Activated naive CD4-positive, alpha-beta T cell (primary cell): ENCODE data around the gene VEGFB.
"Not testable (repeated sequence)": the region's sequence is repeated elsewhere in the genome, so short reads cannot be mapped to it uniquely, and the experiment has no call there.

Experiments used
- DNase-seq, 4 experiments: peaks; one replicate each; lab custom pipeline; 2025; lab: John Stamatoyannopoulos, UW

Gene VEGFB

DNA sequence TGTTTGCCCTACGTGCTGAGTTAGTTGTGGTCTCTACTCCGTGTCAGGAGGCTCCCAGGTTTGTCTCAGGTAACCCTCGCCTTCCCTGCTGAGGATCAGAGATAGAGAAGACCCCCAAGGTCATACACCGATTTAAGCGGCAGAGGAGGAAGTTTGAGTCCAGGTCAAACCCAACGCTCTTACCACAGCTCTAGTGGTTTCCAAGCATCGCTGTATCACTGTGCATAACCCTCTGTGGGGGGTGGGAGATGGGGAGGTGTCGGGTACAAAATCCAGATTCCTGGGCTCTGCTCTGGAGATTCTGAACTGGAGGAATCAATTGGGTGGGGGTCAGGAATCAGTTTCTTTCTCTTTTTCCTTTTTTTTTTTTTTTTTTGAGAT lies 3.4 kb upstream of the VEGFB start:
- no peak for DNase-seq

DNA sequence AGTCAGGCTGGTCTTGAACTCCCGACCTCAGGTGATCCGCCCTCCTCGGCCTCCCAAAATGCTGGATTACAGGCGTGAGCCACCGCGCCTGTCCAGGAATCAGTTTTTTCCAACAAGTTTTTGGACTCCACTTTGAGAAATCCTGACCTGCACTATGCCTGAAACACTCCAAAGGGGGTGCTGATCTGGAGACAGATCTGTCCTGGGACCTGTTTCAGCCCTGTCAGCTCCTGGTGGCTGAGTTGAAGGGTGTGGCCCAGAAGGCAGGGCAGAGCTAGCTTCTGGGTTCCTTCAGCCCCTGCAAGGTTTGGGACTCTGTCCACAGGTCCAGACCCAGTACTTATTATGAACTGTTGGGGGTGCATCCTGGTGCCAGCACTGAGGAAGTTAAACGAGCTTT lies 2.8 kb upstream of the VEGFB start:
- no peak for DNase-seq

DNA sequence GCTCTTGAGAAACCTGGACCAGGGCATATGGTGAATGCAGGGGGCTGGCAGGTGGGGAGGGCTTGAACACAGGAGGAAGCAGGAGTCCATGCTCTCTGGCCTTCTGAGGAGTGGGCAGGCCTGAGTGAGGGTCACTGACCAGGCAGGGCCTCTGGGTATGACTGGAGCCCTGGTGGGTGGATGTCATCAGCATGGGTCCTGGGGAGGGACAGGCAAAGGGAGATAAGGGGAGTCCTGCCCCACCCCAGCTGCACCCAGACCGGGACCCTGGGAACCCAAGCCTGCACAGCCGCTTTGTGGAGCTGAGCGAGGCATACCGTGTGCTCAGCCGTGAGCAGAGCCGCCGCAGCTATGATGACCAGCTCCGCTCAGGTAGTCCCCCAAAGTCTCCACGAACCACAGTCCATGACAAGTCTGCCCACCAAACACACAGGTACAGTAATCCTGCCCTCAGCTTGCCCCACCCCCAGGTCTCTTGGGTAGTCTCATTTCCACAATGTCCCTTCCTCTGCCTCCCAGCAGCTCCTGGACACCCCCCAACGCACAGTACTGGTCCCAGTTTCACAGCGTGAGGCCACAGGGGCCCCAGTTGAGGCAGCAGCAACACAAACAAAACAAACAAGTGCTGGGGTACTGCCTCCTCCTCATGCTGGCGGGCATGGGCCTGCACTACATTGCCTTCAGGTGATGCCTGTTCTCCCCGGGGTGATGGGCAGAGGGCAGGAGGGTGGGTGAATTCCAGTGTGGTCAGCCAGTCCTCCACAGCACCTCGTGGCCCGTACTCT lies 2.0 kb upstream of the VEGFB start:
- DNase-seq: no peak

DNA sequence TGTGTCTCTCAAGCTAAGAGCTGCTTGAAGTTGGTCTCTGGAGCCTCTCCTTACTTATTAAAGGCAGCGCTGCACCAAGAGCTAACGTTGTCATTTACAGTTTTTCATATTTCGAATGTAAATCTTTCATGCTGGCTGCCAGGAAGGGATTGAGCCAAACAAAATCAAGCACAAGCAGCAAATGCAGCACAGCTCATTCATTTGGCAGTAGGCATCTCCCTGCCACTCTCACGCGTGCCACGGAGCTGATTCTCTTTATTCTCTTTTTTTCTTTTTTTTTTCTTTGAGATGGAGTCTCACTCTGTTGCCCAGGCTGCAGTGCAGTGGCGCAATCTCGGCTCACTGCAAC lies 1.4 kb upstream of the VEGFB start:
- no peak for DNase-seq

DNA sequence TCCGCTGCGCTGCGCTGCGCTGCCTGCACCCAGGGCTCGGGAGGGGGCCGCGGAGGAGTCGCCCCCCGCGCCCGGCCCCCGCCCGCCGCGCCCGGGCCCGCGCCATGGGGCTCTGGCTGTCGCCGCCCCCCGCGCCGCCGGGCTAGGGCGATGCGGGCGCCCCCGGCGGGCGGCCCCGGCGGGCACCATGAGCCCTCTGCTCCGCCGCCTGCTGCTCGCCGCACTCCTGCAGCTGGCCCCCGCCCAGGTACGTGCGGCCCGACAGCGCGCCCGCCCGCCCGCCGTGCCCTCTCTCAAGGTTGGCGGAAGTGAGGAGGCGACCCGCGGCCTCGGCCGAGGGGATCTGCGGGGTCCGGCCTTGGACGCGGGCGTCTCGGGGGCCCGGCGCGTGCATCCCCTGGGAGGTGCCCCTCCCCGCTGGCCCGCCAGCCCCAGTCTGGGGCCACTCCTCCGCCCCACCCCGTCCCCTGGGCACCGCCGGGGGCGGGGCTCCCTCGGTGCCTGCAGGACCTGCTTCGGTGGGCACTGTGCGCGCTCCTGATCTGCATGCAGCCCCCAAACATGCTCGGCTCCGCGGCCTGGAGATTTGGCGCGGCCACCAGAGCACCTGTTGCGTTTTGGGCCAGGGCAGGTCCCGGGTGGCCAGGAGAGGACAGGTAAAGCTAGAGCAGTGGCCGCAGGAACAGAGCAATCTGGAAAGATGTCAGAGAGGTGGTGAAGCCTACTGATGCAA lies 429 bp downstream of the VEGFB start:
- DNase-seq: peak in 1 of 4 experiments; percentile 64

DNA sequence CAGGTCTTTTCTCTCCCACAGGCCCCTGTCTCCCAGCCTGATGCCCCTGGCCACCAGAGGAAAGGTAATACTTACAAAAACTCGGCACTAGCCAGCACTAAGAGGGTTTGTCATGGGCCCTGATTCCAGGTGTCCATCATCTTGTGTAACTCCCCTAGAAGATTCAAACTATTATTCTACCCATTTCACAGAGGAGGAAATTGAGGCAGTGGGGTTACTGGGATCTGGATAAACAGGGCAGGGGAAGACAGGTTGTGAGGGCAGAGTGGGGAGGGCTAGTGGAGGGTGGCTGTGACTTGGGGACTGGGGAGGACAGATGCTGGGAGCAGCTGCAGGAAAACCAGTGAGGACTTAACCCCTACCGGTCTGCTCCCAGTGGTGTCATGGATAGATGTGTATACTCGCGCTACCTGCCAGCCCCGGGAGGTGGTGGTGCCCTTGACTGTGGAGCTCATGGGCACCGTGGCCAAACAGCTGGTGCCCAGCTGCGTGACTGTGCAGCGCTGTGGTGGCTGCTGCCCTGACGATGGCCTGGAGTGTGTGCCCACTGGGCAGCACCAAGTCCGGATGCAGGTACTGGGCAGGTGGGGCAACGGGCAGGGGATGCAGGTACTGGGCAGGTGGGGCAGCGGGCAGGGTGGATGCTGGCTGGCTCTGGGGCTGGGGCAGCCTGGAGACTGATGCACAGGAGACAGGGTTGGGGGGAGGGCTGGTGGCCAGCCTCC lies 1.2 kb downstream of the VEGFB start:
- DNase-seq: no peak

DNA sequence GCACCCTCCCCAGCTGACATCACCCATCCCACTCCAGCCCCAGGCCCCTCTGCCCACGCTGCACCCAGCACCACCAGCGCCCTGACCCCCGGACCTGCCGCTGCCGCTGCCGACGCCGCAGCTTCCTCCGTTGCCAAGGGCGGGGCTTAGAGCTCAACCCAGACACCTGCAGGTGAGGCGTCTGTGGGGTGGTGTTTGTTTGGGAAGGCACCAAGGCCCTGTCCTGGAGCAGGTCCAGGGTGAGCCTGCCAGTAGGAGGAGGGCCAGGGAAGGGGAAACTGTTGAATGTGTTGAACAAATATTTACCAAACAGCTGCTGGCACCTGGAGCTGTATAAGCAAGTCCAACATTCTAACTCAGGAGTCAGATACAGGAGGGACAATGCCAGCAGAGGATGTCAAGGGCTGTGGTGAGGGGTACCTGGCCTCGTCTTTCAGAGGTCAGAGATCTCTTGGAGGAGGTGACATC lies 3.1 kb downstream of the VEGFB start:
- no peak for DNase-seq

DNA sequence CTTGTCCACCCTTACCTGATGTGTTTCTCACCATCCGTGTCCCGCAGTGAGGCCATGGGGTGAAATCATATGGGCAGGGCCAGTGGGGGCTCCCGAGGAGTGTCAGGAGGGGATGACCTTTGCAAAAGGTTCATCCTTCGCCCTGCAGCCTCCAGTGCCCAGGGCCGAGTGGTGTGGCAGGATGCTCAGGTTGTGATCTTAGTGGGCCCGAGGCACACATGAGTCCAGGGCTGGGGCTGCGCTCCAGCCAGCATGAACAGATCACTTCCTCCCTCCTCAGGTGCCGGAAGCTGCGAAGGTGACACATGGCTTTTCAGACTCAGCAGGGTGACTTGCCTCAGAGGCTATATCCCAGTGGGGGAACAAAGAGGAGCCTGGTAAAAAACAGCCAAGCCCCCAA lies 3.7 kb downstream of the VEGFB start:
- no peak for DNase-seq

DNA sequence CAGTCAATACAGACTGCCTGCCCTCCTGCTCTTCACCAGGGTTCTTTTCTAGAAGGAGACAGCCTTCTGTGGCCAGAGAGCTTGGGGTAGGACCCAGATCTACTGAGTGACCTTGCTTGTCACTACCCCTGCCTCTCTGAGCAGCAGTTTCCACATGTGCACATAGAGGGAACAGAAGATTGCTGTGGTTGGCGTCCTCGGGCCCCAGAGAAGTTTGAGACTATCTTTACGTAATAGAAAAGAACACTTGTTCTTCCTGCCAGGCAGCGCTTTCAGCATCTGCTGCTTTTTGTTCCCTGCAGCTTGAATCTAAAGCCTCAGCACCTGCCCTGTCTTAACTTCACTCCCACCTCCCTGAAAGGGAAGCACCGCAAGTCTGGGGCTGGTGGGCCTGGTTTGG lies 4.6 kb downstream of the VEGFB start:
- DNase-seq: no peak

DNA sequence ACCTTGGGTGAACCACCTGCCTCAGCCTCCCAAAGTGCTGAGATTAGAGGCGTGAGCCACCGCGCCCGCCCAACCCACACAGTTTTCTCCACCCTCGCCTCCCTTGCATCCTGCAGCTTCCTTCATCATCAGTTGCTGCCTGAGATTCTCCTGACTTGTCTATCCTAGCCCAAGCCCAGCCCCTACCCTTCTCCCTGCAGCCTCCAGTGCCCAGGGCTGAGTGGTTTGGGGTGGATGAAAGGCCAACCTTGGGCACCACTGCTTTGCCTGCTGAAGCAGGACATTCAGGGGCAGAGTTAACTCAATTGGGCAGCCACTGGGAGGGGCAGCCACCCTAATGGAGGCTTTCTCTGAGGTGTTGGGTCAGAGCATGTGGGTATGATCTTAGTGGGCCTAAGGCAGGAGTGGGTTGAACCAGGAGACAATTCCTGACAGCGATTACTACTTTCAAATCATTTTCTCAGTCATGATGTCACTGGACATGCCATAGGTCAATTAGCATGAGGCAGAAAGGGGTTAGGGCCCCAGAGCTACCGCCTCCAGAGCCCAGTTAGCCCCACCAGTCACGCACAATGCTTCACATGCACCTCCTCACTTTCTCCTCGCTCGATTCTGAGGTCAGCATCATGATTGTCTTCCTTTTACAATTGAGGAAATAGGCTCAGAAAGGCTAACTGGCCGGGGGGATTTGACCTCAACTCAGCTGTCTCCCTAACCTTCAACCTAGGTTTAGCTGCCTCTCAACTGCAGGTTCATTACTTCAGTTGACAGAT lies 5.5 kb downstream of the VEGFB start:
- no peak for DNase-seq

DNA sequence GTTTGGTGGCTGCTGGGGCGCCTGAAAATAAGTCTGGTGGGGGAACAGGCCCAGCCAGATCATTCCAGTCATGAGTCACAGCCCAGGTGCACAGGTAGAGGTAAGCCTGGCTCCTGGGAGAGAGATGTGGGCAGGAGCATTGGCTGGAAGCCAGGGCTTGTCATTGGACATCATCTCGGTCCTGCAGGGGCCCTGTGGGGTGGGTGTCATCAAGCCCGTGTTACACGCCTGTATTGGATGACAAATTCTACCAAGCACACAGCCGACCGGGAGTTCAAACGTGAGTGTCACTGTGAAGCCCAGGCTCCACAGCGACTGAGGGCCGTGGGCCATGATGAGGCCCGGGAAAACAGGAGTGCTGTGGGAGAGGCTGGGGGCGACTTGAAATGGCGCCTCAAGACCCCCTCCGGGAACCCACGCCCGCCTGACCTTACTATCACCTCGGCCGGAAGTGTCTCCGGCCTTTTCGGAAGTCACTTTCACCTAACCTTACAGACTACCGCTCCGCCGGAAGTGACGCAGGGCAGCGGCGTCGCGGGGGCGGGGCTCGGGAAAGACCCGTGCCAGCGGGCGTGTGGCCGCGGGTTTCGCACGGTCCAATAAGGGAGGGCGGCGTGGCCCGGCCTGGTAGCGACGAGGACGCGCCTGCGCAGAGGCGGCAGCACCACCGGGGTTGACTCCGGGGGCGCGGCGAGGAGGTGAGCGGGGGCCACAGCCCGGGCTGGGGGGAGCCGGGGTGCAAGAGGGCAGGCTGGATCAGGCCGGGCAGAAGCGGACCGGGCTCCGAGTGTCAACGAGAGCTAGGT lies 6.3 kb downstream of the VEGFB start, which contains the start of gene FKBP2:
TSS of gene FKBP2 (plus strand) at position 661 of the 806 bp plus-strand sequence. CDS start 1,293 bp downstream, outside the sequence.
- peak; percentile 92 to 99 (median 96) for DNase-seq

DNA sequence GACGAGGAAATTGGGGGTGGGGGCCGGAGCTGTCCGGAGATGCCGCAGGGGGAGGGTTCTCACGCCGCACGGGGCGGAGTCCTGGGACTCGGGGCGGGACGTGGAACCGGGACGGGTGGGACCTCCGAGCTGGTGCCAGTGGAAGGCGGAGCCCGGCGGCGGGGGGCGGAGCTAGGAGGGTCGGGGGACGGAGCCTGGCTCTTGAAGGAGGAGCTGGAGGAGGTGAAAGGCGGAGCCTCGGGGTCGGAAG lies 6.8 kb downstream of the VEGFB start:
- DNase-seq: peak; percentile 99 to 100 (median 99)

DNA sequence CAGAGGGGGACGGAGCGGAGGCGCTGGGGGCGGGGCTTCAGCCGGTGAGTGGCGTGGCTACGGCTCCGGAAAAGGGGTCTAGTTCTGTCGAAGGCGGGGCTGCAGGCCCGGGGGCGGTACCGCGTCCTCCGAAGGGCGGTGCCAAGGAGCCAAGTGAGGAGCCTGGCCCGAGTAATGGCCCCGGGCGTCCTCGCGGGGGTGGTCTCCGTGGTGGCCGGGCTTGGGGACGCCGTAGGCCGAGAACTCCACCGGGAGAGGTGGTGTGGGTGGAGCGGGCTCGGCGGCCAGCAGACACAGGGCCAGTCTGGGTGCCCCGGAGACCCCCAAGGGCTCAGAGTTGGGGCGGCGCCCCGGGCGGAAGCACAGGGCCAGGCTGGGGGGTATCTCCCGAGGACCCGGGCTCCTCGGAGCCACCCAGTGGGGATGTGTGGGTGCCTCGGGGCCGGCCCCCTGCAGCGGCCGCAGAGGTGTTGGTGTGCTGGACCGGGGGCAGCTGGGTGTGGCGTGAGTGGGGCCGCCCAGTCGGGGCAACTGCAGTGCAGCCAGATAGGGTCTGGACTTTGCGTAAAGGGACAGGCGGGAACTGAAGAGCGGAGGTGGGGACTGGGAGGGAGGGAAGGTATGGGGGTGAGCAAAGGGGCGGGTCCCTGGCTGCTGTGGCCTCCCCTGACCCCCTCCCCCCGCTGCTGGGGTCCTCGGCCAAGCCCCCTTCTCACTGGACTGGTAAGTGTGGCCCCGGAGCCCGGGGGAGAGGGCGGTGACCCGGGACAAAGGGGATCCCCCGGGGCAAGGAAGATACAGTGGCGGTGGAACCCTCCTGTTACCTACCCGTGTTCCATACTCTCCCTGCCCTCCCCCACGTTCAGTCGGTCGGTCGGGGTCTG lies 7.3 kb downstream of the VEGFB start:
- no peak for DNase-seq

DNA sequence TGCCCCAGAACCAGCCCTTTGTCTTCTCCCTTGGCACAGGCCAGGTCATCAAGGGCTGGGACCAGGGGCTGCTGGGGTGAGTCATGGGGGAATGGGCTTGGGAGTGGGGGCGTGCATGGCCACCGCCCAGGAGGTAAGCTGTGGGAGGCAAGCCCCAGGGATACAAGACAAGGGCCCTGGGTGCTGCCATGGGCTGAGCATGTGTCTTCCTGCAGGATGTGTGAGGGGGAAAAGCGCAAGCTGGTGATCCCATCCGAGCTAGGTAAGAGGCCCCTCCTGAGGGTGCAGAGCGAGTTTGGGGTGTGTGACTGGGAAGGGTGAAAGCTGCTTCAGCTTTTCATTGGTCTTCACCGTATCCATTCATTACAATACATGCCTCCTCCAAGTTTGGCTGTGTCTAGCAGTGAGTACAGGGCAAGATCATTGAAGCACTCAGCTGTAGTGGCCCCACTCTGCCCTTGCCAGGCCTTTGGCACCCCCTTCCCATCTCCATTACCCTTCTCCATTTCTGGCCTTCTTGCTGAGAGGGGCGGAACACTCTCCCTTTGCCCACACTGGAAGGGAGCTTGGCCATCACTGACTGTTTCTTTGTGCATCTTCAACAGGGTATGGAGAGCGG lies 9.0 kb downstream of the VEGFB start:
- no peak for DNase-seq

DNA sequence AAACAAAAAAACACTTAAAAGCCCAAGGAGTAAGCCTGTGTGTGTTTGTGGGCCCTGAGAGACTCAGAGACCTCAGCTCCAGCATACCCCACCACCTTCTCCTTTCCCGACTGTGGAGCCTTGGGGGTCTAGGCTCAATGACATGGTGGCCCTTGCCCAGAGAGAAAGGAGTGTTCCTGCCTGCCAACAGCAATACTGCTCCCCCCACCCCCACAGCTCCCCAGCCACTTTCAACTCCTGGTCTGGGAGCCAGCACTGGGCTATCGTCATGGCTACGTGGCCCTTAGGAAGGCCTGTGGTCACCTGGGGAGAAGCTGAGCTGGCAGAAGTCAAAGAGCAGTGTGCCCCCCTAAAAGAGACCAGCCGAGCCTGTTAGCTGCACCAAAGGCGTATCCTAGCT lies 9.7 kb downstream of the VEGFB start:
- no peak for DNase-seq

DNA sequence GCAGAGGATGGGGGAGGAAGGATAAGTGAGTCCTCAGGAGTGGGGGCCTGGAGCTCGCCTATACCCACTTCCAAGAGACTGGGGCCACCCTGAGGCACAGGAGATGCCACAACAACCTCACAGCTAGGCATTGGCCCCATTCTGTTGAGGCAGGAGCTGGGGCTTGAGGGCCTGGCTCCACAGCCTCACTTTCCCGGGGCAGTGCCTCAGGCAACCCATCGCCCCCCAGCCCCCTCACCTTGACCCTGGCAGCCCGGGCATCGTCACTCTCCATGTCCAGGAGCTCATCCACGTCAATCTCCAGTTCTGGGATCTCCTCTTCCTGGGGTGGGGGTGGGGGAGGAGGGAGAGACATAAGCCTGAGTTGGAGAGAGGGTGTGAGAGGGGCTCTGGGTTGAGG lies 10.6 kb downstream of the VEGFB start:
- DNase-seq: no peak

DNA sequence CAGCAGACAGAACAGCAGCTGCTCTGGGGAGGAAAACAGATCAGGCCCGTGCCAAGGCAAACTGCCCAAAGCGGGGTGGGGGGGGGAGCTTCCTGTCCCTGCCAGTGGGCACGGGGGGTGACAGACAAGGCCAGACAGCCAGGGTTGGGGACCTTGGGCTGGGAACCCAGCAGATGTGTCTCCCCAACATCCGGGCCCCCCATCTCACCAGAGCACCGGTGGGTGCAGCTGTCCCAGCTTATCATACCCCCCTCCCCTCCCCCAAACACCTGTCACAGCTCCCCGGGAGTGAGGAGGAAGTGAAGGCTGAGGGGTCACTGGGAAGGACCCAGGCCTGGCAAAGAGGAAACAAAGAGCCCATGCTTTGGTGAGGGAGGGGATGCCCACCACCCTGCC lies 11.0 kb downstream of the VEGFB start:
- DNase-seq: peak in 1 of 4 experiments; percentile 26

DNA sequence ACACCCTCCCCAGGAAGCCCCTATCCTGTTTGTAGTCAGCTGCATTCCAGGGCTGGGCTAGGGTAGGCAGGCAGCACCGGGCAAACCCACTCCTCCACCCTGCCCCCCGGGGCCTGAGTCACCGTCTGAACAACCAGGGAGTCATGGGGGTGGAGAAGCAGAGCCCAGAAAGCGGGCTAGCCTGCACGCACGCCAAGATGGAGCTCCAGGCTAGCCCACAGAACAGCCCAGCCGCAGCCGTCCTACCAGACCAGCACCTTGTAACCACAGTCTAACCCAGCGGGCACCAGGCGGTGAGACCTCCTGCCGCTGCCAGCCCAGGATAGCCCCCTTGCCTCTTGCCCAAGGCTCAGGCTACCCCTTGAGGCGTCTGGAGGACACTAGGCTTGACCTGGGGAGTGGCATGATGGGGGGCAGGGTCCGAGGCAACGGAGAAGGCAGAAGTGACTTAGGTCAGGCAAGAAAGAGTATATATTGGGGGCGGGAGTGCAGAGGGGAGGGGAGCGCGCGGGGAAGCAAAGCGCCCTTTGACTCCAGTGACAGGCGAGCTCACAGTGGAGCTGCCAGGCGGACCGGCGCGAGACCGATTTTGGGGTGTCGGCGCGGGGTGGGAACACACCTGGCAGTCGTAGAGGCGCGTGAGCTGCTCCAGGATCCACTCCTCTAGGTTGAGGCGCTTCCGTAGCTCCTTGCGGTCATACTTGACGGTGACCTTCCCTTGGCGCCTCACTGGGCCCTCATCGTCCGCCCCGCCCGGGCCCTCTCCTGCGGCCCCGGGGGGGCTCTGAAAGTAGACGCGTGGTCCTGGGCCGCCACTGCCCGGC lies 11.6 kb downstream of the VEGFB start:
- DNase-seq: peak; percentile 29 to 57 (median 44)

DNA sequence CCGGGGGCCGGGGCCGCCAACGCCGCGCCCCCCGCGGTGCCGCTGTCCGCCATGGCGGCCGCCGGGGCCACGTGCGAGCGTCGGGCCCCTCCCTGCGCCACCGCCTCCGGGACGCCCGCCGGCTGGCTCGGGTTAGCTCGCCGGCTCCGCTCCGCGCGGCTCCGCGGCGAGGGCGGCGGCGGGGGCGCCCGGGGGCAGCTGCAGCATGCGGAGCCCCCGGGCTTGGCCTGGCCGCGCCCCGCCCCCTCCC lies 12.2 kb downstream of the VEGFB start:
- not testable (repeated sequence) for DNase-seq
